Liver (tissue), 9 donors: ENCODE results near the gene WDR31. TPM values are rescaled to one million over a fixed set of nuclear protein-coding genes. Genes with fewer than 3 reads are reported as not detected.

ENCODE experiments used
- DNase-seq: peaks from one replicate; pipeline ENCODE4 v3.0.0-alpha.2; 2017; ENCODE audit warnings: low spot score
- H3K27ac ChIP-seq, 2 donors: one replicate each; pipeline ENCODE4 v1.7.0; 2013; ENCODE audit warnings: inconsistent platforms in 2 of 2, low read length in 2 of 2, control low read depth in 1 of 2, low read depth in 1 of 2, mild to moderate bottlenecking in 1 of 2
- H3K27me3 ChIP-seq, 4 donors: one replicate each; pipeline versions ENCODE4 v1.6.1 to v1.7.0; 2013; ENCODE audit warnings: low read length in 3 of 4, inconsistent platforms in 1 of 4, mild to moderate bottlenecking in 1 of 4, moderate library complexity in 1 of 4; ENCODE audit not compliant: control insufficient read depth in 4 of 4, insufficient read depth in 4 of 4
- H3K36me3 ChIP-seq, 4 donors: one replicate each; pipeline versions ENCODE4 v1.6.1 to v1.7.0; 2013; ENCODE audit warnings: low read length in 3 of 4, mild to moderate bottlenecking in 3 of 4, low read depth in 1 of 4, moderate library complexity in 1 of 4; ENCODE audit not compliant: control insufficient read depth in 4 of 4, insufficient read depth in 3 of 4
- H3K4me1 ChIP-seq, 4 donors: one replicate each; pipeline versions ENCODE4 v1.6.1 to v1.7.0; 2013; ENCODE audit warnings: low read length in 3 of 4, mild to moderate bottlenecking in 3 of 4, moderate library complexity in 1 of 4; ENCODE audit not compliant: control insufficient read depth in 4 of 4, insufficient read depth in 4 of 4
- H3K4me3 ChIP-seq, 3 donors: one replicate each; pipeline versions ENCODE4 v1.6.1 to v1.7.0; 2013; ENCODE audit warnings: low read length in 3 of 3, control low read depth in 1 of 3, low read depth in 1 of 3, mild to moderate bottlenecking in 1 of 3
- H3K9ac ChIP-seq, 2 donors: one replicate each; pipeline ENCODE4 v1.7.0; 2013; ENCODE audit warnings: low read length in 2 of 2, mild to moderate bottlenecking in 2 of 2, moderate library complexity in 2 of 2, control low read depth in 1 of 2, low read depth in 1 of 2
- H3K9me3 ChIP-seq, 4 donors: one replicate each; pipeline versions ENCODE4 v1.6.1 to v1.7.0; 2013; ENCODE audit warnings: low read length in 3 of 4; ENCODE audit not compliant: control insufficient read depth in 4 of 4
- EGR1 ChIP-seq, 2 donors: IDR thresholded peaks; 2 replicates each; pipeline ENCODE4 v1.6.1; 2016 to 2018; ENCODE audit warnings: antibody characterized with exemption in 2 of 2, low read depth in 2 of 2
- FOXA1 ChIP-seq: IDR thresholded peaks from 2 replicates; pipeline ENCODE4 v1.6.1; 2016; ENCODE audit warnings: antibody characterized with exemption
- FOXA2 ChIP-seq: IDR thresholded peaks from 2 replicates; pipeline ENCODE4 v1.6.1; 2016; ENCODE audit warnings: antibody characterized with exemption
- GABPA ChIP-seq, 2 donors: IDR thresholded peaks in 1 of 2; conservative IDR thresholded peaks in 1 of 2; 2 replicates each; pipeline ENCODE4 v1.6.1; 2016; ENCODE audit warnings: antibody characterized with exemption in 2 of 2, mild to moderate bottlenecking in 1 of 2, moderate library complexity in 1 of 2
- HNF4A ChIP-seq, 2 donors: conservative IDR thresholded peaks; 2 replicates each; pipeline ENCODE4 v1.6.1; 2016; ENCODE audit warnings: antibody characterized with exemption in 2 of 2, mild to moderate bottlenecking in 2 of 2
- HNF4G ChIP-seq: IDR thresholded peaks from 2 replicates; pipeline ENCODE4 v1.6.1; 2016; ENCODE audit warnings: antibody characterized with exemption
- JUND ChIP-seq, 2 donors: IDR thresholded peaks; 2 replicates each; pipeline ENCODE4 v1.6.1; 2016; ENCODE audit warnings: antibody characterized with exemption in 2 of 2
- MAX ChIP-seq: IDR thresholded peaks from 2 replicates; pipeline ENCODE4 v1.6.1; 2016; ENCODE audit warnings: antibody characterized with exemption
- RAD21 ChIP-seq, 2 donors: IDR thresholded peaks; 2 replicates each; pipeline ENCODE4 v1.6.1; 2016; ENCODE audit warnings: antibody characterized with exemption in 2 of 2, mild to moderate bottlenecking in 2 of 2
- RXRA ChIP-seq, 2 donors: IDR thresholded peaks; 2 replicates each; pipeline ENCODE4 v1.6.1; 2017 to 2018; ENCODE audit warnings: antibody characterized with exemption in 2 of 2, mild to moderate bottlenecking in 1 of 2
- SP1 ChIP-seq: IDR thresholded peaks from 2 replicates; pipeline ENCODE4 v1.6.1; 2018; ENCODE audit warnings: antibody characterized with exemption, mild to moderate bottlenecking
- TAF1 ChIP-seq: conservative IDR thresholded peaks from 2 replicates; pipeline ENCODE4 v1.6.1; 2016; ENCODE audit warnings: antibody characterized with exemption, mild to moderate bottlenecking
- YY1 ChIP-seq: IDR thresholded peaks from 2 replicates; pipeline ENCODE4 v1.6.1; 2016; ENCODE audit warnings: antibody characterized with exemption, mild to moderate bottlenecking
- ZBTB33 ChIP-seq: IDR thresholded peaks from 2 replicates; pipeline ENCODE4 v1.6.1; 2016; ENCODE audit warnings: antibody characterized with exemption
- WGBS: extraction: QIAGEN DNeasy Blood & Tissue Kit; methylation state at CpG from one replicate; pipeline ENCODE4 v1.1.7; 2013; 5-methylcytosine and 5-hydroxymethylcytosine counted together
- polyA plus RNA-seq, 2 donors: library from polyadenylated mRNA; stranded (reverse) in 1 of 2; unstranded in 1 of 2; fragments of 200-250 nt in 1 of 2; fragments of >200 nt in 1 of 2; fragmentation: Nextera tagmentation in 1 of 2; extraction: Ambion mirVana in 1 of 2; gene quantifications; one replicate each; pipeline versions ENCODE4 v1.2.1 to v1.2.3, GENCODE V29; 2013 to 2015
- total RNA-seq, 2 donors: library from RNA; depleted of rRNA; stranded (reverse); fragments of >200 nt; gene quantifications; one replicate each; pipeline ENCODE4 v1.2.3, GENCODE V29; 2014
- donor health status: healthy.
- donor health status: healthy.
- donor health status: healthy.
- donor health status: healthy.
- donor health status: healthy.

Gene WDR31
- total and polyA plus RNA-seq, 4 donors: 1.1 to 3.2 (median 1.2) TPM

- TF ChIP-seq FOXA2 (no peak), JUND (IDR thresholded peaks at IDR 0.05) (no peak), RXRA (IDR thresholded peaks at IDR 0.05) (no peak), ZBTB33 (no peak)
These were observed 33.8 kb upstream of the WDR31 start (continued) for GRCh38 chr9:113373676-113374392.

GRCh38 chr9:113373256-113373655 is 33.2 kb upstream of the WDR31 start:
- Histone ChIP-seq H3K27me3 (no peaks in the 10 kb centered on the region), H3K4me3 (no peak overlapping the region), H3K27ac (no peak overlapping the region), H3K4me1 (peaks cover 6 to 69% (median 55%) of the 10 kb centered on the region in 4 donors), H3K36me3 (peaks cover 5 to 17% (median 10%) of the 10 kb centered on the region in 4 donors), H3K9me3 (no peaks in the 10 kb centered on the region), H3K9ac (no peak overlapping the region)
- DNase-seq: no peak
- WGBS: 72% methylated on average over 3 of the region's 3 CpGs
- TF ChIP-seq ZBTB33 (no peak), GABPA (IDR thresholded peaks at IDR 0.05 in 1 of 2, conservative IDR thresholded peaks at IDR 0.05 in 1 of 2) (no peak), JUND (IDR thresholded peaks at IDR 0.05) (no peak), RAD21 (IDR thresholded peaks at IDR 0.05) (no peak), EGR1 (IDR thresholded peaks at IDR 0.05; ENCODE audit: low read depth in 2 of 2) (no peak), HNF4G (no peak), FOXA1 (no peak), MAX (no peak), TAF1 (no peak)

GRCh38 chr9:113372059-113372458 is 32.0 kb upstream of the WDR31 start:
- DNase-seq: no peak
- TF ChIP-seq RAD21 (IDR thresholded peaks at IDR 0.05): no peak
- no peak for TF ChIP-seq TAF1
- no peak for TF ChIP-seq HNF4G
- no peak for TF ChIP-seq FOXA1
- TF ChIP-seq GABPA (IDR thresholded peaks at IDR 0.05 in 1 of 2, conservative IDR thresholded peaks at IDR 0.05 in 1 of 2): no peak
- no peak for TF ChIP-seq YY1
- no peak for TF ChIP-seq SP1
- no peak for TF ChIP-seq HNF4A (conservative IDR thresholded peaks at IDR 0.05)
- Histone ChIP-seq H3K9ac (no peak overlapping the region), H3K36me3 (peaks cover 5 to 17% (median 10%) of the 10 kb centered on the region in 4 donors), H3K27me3 (no peaks in the 10 kb centered on the region), H3K27ac (no peak overlapping the region), H3K9me3 (no peaks in the 10 kb centered on the region), H3K4me1 (peaks cover 4 to 66% (median 49%) of the 10 kb centered on the region in 4 donors), H3K4me3 (no peak overlapping the region)
- WGBS: 78% methylated on average over 5 of the region's 5 CpGs
